Activated gamma-delta T cell (primary cell): Measurements from ENCODE around the gene USHBP1.
A peak's percentile ranks its signal among the peaks of the same experiment; 100 is the strongest.
"Not testable (repeated sequence)": the region's sequence is repeated elsewhere in the genome, so short reads cannot be mapped to it uniquely, and the experiment has no call there.

Source experiments
- DNase-seq: peaks from one replicate; lab custom pipeline; 2025; lab: John Stamatoyannopoulos, UW

USHBP1 gene

GRCh38 chr19:17296273-17296672 is 31.7 kb upstream of the USHBP1 start:
- no peak for DNase-seq

DNA sequence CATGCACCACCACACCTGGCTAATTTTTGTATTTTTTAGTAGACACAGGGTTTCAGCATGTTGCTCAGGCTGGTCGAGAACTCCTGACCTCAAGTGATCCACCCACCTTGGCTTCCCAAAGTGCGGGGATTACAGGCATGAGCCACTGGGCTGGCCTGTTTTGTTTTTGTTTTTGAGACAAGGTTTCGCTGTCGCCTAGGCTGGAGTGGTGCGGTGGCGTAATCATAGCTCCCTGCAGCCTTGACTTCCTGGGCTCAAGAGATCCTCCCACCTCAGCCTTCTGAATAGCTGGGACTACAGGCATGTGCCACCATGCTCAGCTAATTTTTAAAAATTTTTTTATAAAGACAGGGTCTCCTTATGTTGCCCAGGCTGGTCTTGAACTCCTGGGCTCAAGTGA is 31.0 kb upstream of the USHBP1 start:
- DNase-seq: not testable (repeated sequence)

DNA sequence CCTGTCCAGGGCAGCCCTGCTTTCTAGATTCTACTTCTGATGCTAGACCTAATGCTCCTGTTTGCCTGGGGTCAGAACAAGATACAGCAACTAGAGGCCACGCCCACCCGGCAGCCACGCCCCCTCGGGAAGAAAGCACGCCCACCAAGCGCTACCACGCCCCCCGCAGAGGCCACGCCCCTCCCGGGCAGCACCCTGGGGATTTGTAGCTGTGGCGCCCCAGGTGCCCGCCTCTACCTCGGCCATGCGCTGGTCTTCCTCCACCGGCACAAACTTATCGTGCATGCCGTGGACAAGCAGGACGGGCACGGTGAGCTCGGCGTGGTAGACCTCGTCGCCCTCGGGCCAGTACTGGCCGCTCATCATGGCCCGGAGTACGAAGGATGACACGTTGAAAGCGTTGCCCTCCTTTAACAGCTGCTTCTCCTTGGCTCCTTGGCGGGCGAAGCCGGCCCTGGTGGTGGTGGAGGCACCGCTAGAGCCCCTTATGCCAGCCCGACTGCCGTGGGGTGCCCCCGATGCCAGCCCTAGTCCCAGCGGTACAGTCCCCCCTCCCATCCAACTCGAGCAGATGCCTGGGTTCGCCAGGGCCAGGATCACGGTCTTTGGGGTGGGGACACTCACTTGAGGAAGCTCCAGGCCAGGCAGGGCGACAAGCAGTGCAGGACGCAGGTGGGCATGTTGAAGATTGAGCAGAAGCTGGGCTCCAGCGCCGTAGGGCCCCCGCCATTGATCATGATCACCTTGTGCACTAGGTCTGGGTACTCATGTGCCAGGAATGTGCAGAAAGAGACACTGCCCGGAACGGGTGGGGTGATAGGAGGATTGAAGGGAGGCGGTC is 29.7 kb upstream of the USHBP1 start:
- DNase-seq: peak; percentile 27

DNA sequence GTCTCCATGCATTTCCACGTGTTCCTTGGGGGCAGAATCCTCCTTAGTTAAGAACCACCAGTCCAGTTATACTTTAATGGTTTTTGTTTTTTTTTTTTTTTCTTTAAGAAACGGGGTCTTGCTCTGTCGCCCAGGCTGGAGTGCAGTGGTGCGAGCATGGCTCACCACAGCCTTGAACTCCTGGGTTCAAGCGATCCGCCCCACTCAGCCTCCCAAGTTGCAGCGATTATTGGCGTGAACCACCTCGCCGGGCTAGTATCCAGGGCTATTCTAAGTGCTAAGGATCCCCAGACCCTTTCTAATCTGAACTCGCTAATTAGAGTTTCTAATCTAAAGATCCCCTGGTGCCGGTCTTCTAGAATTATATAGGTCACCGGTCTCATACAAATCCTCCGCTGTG is 29.1 kb upstream of the USHBP1 start:
- DNase-seq: no peak

GRCh38 chr19:17292301-17293074 is 27.9 kb upstream of the USHBP1 start:
- peak; percentile 53 for DNase-seq

- no peak for DNase-seq
Observed at GRCh38 chr19:17289489-17289888, 24.9 kb upstream of the USHBP1 start.

- no peak for DNase-seq
Observed at GRCh38 chr19:17286752-17287151, 22.2 kb upstream of the USHBP1 start.

DNA sequence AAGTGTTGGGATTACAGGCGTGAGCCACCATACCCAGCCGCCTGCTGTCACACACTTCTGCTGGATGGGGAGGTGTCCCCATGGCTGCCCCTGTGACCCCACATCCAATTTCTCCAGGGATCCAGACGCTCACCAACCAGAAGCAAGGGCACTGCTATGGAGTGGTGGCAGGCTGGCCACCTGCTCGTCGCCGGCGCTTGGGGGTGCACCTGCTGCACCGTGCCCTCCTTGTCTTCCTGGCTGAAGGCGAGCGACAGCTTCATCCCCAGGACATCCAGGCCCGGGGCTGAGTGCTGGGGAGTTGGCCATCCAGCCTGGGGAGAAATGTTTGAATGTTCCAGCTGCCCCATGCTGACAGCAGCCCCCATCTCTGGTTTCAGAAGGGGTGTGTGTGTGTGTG is 21.7 kb upstream of the USHBP1 start:
- no peak for DNase-seq

DNA sequence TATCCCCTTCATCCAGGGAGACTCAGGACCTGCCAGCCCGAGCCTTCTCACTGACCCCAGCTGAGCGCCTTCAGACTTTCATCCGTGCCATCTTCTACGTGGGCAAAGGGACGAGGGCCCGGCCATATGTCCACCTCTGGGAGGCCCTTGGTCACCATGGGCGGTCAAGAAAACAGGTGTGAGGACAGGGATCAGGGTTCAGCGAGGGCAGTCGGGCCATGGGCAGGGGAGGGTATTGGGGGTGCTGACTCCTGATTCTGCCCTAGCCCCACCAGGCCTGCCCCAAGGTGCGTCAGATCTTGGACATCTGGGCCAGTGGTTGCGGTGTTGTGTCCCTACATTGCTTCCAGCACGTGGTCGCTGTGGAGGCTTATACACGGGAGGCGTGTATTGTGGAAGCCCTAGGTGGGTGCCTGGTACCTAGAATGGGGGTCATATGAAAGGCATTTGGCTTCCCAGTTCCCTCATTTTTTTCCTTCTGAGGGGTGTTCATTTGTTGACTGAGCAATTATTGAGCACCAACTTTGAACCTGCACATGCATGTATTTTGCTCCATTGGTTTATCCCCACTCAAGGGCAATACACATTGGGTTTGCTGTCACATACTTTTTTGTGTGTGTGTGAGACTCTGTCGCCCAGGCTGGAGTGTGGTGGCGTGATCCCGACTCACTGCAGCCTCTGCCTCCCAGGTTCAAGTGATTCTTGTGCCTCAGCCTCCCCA is 21.0 kb upstream of the USHBP1 start:
- no peak for DNase-seq

DNA sequence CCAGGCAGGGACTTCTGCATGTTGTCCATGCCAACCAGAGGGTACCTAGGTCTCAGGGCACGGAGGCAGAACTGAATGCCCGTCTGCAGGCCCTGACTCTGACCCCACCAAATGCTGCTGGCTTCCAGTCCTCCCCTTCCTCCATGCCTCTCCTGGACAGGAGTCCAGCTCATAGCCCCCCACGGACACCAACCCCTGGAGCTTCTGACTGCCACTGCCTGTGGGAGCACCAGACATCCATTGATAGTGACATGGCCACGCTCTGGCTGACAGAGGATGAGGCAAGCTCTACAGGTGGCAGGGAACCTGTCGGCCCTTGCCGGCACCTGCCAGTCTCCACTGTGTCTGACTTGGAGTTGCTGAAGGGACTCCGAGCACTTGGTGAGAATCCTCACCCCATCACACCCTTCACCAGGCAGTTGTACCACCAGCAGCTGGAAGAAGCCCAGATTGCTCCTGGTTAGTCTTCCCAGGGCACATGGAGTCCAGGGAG is 19.0 kb upstream of the USHBP1 start:
- DNase-seq: no peak

GRCh38 chr19:17282488-17283125 is 18.1 kb upstream of the USHBP1 start:
- peak; percentile 49 for DNase-seq

DNA sequence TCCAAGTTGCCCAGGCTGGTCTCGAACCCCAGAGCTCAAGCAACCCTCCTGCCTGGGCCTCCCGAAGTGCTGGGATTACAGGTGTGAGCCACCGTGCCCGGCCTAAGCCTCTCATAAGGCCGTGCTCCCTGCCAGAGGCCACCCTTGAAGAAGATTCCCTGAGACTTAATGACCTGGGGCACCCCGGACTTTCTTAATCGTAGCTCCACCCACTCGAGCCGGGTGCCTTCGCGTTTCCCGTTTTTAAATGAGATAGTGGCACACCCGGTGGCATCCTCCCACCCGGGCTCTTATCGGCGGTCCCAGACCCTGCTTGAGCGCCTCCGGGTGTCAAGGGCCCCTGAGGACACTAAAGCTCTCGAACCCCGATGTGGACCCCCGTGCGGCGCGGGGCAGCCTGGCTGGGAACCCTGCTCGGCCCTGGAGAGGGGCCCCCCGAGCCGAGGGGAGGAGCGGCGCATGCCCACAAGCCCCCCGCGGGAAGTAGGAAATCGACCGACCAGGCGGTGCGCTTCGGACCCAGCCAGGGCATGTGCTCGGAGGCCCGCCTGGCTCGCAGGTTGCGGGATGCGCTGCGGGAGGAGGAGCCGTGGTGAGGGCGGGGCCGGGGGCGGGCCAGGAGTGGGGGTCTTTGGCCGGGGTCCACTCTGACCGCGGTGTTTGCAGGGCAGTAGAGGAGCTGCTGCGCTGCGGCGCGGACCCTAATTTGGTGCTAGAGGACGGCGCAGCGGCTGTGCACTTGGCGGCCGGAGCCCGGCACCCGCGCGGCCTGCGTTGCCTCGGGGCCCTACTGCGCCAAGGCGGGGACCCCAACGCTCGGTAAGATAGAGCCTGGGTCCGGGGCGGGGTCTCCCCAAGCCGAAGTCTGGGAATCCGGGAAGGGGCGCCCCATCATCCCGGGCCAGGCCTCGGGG is 17.1 kb upstream of the USHBP1 start, which contains the start of gene ANKLE1:
TSS of gene ANKLE1 (plus strand) at position 511 of the 914 bp plus-strand sequence. CDS start at position 531, 20 bp downstream.
- DNase-seq: no peak

DNA sequence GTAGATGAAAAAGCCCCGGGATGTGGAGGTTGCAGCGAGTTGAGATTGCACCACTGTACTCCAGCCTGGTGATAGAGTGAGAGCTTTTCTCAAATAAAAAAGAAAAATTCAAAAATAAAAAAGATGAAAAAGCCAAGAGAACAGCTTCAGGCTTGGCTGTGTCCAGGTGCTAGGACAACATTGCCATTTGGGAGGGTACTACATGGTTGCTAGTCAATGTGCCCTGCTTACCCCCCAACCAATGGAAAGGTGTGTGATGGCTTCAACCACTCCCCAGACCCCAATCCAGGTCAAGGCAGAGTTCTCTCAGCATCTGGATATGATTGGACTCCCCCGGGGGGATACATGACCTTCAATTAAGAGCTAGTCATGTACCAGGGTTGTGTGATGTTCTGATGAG is 14.9 kb upstream of the USHBP1 start:
- DNase-seq: no peak

DNA sequence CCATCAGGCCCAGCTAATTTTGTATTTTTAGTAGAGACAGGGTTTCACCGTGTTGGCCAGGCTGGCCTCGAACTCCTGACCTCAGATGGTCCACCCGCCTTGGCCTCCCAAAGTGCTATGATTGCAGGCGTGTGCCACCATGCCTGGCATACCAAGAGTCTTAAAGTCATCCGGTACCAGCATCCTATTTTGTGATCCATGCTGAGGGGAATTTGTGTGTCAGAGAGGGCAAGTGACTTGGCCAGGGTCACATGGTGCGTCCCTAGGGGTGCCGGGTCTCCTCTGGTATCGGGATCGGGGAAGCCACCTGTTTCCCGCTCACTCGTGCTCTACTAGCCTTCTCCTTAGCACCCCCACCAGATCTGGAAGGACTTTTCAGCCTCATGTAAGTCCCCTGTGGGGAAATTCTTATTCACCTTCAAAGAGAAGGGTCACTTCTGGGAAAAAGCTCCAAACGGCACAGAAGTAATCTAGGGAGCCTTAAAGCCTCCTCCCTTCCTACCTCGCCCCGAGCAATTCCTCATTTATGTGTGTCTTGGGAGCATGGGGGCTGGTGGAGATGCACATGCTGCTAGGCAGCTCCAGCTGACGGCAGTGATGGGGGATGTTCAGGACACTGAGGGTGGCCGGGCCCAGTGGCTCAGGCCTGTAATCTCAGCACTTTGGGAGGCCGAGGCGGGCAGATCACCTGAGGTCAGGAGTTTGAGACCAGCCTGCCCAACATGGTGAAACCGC is 11.1 kb upstream of the USHBP1 start:
- no peak for DNase-seq

- not testable (repeated sequence) for DNase-seq
Observed at GRCh38 chr19:17274892-17275291, 10.3 kb upstream of the USHBP1 start.

DNA sequence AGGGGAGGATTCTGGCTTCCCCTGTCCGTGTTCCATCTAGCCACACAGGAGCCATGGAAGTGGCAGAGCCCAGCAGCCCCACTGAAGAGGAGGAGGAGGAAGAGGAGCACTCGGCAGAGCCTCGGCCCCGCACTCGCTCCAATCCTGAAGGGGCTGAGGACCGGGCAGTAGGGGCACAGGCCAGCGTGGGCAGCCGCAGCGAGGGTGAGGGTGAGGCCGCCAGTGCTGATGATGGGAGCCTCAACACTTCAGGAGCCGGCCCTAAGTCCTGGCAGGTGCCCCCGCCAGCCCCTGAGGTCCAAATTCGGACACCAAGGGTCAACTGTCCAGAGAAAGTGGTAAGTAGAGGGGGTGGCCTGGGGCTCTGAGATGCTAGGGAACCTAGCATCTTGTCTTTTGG is 4.2 kb upstream of the USHBP1 start:
- DNase-seq: no peak

DNA sequence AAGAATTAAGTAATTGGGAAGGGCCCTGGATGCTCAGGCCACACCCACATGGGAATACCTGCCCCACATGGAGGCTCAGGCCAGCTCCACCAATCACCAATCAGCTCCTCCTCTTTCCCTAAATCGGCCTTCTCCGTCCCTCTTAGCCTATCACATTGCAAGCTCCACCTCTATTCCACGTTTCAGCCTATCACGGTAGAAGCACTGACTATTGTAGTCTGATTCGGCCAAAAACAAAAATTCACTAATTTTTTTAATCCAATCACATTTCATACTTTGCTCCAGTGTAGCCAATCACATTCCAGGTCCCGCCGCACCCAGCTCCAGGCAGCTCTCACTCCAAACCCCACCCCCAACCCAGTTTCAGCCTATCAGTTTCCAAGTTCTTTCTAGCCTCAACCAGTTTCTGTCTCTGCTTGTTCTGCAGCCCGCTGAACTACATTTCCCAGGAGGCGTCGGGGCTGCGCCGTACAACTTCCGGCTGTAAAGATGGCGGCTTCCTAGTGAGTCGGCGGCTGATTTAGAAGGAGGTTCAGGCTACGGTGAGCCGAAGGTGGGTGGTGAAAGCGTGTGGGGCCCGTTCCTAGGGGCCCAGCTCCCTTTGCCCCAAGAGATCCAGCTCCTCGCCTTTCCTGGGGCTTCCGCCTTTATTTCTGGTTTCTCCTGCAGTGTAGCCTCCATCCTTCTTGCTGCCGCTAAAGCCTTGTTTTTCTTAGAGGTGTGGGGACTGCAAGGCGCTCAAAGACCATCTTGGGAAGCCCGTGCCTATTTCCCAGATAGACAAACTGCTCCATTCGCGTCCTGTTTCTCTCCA is 2.6 kb upstream of the USHBP1 start, which contains the start of gene BABAM1:
TSS of gene BABAM1 (plus strand) at position 469 of the 814 bp plus-strand sequence. CDS start 1,364 bp downstream, outside the sequence.
- DNase-seq: peak; percentile 70

DNA sequence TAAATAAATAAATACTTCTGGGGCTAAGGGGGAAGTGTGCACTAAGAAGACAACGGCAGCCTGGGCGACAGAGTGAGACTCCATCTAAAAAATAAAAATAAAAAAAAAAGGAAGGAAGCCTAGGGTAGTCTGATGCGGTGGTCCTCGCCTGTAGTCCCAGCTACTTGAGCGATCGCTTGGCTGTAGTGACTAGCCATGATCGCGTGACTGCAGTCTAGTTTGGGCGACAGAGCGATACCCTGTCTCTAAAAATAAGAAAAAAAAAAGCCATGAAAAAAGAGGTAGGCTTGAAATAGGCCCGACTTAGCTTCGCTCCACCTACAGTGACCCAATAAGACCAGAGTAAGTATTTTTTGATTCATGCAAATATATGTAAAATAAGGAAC is 2.0 kb upstream of the USHBP1 start:
- DNase-seq: no peak

- no peak for DNase-seq
Observed at GRCh38 chr19:17266026-17266425, 1.5 kb upstream of the USHBP1 start.
